ENCODE results near the gene MYO9B.
"Not testable (repeated sequence)": the region's sequence is repeated elsewhere in the genome, so short reads cannot be mapped to it uniquely, and the experiment has no call there.

Gene MYO9B

DNA sequence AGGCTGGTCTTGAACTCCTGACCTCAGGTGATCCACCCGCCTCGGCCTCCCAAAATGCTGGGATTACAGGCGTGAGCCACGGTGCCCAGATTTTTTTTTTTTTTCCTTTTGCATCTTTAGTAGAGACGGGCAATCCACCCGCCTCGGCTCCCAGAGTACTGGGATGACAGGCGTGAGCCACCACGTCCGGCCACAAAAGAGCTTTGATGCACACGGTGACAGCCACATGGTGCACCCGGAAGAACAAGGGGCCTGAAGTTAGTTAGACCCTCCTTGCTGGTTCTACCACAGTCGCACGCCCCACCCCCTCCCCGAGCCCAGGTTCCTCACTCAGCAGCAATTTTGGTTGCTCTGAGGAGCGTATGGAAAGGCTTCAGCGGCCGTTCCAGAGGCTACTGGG lies 85.3 kb downstream of the MYO9B start:
- H3K4me2 ChIP-seq (ENCODE audit: low read depth, low read length, poor library complexity, severe bottlenecking): no peak overlapping the region
- H2AFZ ChIP-seq (ENCODE audit: low read depth, low read length, severe bottlenecking): no peak overlapping the region
- no peak overlapping the region for H3K9ac ChIP-seq (ENCODE audit: low read length)
- no peaks in the 10 kb centered on the region for H3K9me3 ChIP-seq (ENCODE audit: insufficient read depth, low read length)
- no peaks in the 10 kb centered on the region for H4K20me1 ChIP-seq (ENCODE audit: low read depth, low read length)
- no peak for TF ChIP-seq EZH2phosphoT487 (conservative IDR thresholded peaks at IDR 0.05; ENCODE audit: low read length)
- TF ChIP-seq CTCF (IDR thresholded peaks at IDR 0.05; ENCODE audit: insufficient read depth, low read length, poor library complexity, severe bottlenecking): no peak
- no peak overlapping the region for H3K27ac ChIP-seq (ENCODE audit: low read depth, low read length)
- H3K79me2 ChIP-seq (ENCODE audit: insufficient read depth, low read length): no peaks in the 10 kb centered on the region
- H3F3A ChIP-seq (ENCODE audit: insufficient read depth): no peaks in the 10 kb centered on the region
- no peak overlapping the region for H3K4me3 ChIP-seq (ENCODE audit: insufficient read depth, low read length, poor library complexity, severe bottlenecking)
- peaks cover 25% of the 10 kb centered on the region for H3K36me3 ChIP-seq (ENCODE audit: low read length)
- H3K9me2 ChIP-seq (replicated peaks; ENCODE audit: insufficient read depth, low read length): no peaks in the 10 kb centered on the region
- no peaks in the 10 kb centered on the region for H3K27me3 ChIP-seq (ENCODE audit: low read length)

GRCh38 chr19:17162131-17162530 lies 86.6 kb downstream of the MYO9B start:
- H3K79me2 ChIP-seq (ENCODE audit: insufficient read depth, low read length); H3F3A ChIP-seq (ENCODE audit: insufficient read depth); H3K27ac ChIP-seq (ENCODE audit: low read depth, low read length); H3K27me3 ChIP-seq (ENCODE audit: low read length); H3K9me2 ChIP-seq (replicated peaks; ENCODE audit: insufficient read depth, low read length); H3K4me3 ChIP-seq (ENCODE audit: insufficient read depth, low read length, poor library complexity, severe bottlenecking); H3K9me3 ChIP-seq (ENCODE audit: insufficient read depth, low read length); H3K9ac ChIP-seq (ENCODE audit: low read length); H3K4me2 ChIP-seq (ENCODE audit: low read depth, low read length, poor library complexity, severe bottlenecking); H2AFZ ChIP-seq (ENCODE audit: low read depth, low read length, severe bottlenecking); H4K20me1 ChIP-seq (ENCODE audit: low read depth, low read length): not testable (repeated sequence)
- peaks cover 28% of the 10 kb centered on the region for H3K36me3 ChIP-seq (ENCODE audit: low read length)

DNA sequence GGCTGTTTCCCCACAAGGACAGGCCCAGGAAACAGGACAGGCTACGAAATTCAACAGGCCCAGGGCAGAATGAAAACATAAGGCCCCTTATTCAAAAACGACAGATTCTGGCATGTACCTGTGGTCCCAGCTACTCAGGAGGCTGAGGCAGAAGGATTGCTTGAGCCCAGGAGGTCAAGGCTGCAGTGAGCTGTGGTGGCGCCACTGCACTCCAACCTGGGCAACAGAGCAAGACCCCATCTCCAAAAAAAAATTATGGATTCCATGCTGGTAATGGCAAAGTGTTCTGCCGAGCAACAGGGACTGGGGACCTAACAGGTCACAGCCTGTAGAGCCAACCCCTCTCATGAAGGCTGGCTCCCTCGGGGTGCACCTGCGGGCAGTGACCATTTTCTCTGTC lies 87.0 kb downstream of the MYO9B start:
- H3K4me2 ChIP-seq (ENCODE audit: low read depth, low read length, poor library complexity, severe bottlenecking): no peak overlapping the region
- no peaks in the 10 kb centered on the region for H3K27me3 ChIP-seq (ENCODE audit: low read length)
- no peak overlapping the region for H3K9ac ChIP-seq (ENCODE audit: low read length)
- H4K20me1 ChIP-seq (ENCODE audit: low read depth, low read length): no peaks in the 10 kb centered on the region
- no peaks in the 10 kb centered on the region for H3K9me2 ChIP-seq (replicated peaks; ENCODE audit: insufficient read depth, low read length)
- TF ChIP-seq CTCF (IDR thresholded peaks at IDR 0.05; ENCODE audit: insufficient read depth, low read length, poor library complexity, severe bottlenecking): no peak
- TF ChIP-seq EZH2phosphoT487 (conservative IDR thresholded peaks at IDR 0.05; ENCODE audit: low read length): no peak
- H3F3A ChIP-seq (ENCODE audit: insufficient read depth): no peaks in the 10 kb centered on the region
- H3K9me3 ChIP-seq (ENCODE audit: insufficient read depth, low read length): no peaks in the 10 kb centered on the region
- H3K27ac ChIP-seq (ENCODE audit: low read depth, low read length): no peak overlapping the region
- no peaks in the 10 kb centered on the region for H3K79me2 ChIP-seq (ENCODE audit: insufficient read depth, low read length)
- H3K36me3 ChIP-seq (ENCODE audit: low read length): peaks cover 28% of the 10 kb centered on the region
- H3K4me3 ChIP-seq (ENCODE audit: insufficient read depth, low read length, poor library complexity, severe bottlenecking): no peak overlapping the region
- no peak overlapping the region for H2AFZ ChIP-seq (ENCODE audit: low read depth, low read length, severe bottlenecking)

DNA sequence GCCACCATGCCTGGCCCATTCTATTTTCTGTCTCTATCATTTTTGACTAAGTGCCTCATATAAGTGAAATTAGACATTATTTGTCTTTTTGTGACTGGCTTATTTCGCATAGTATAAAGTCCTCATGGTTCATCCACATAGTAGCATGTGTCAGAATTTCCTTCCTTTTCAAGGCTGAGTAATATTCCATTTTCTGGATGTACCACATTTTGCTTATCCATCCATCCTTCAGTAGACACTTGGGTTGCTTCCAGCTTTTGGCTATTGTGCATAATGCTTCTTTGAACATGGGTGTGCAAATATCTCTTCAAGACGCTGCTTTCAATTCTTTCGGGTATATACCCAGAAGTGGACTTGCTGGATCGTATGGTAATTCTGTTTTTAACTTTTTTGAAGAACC lies 88.1 kb downstream of the MYO9B start:
- no peaks in the 10 kb centered on the region for H3F3A ChIP-seq (ENCODE audit: insufficient read depth)
- H3K9ac ChIP-seq (ENCODE audit: low read length): no peak overlapping the region
- H3K27ac ChIP-seq (ENCODE audit: low read depth, low read length): no peak overlapping the region
- H3K9me3 ChIP-seq (ENCODE audit: insufficient read depth, low read length): no peaks in the 10 kb centered on the region
- peaks cover 26% of the 10 kb centered on the region for H3K36me3 ChIP-seq (ENCODE audit: low read length)
- H2AFZ ChIP-seq (ENCODE audit: low read depth, low read length, severe bottlenecking): no peak overlapping the region
- H3K4me3 ChIP-seq (ENCODE audit: insufficient read depth, low read length, poor library complexity, severe bottlenecking): no peak overlapping the region
- H3K79me2 ChIP-seq (ENCODE audit: insufficient read depth, low read length): no peaks in the 10 kb centered on the region
- no peak overlapping the region for H3K4me2 ChIP-seq (ENCODE audit: low read depth, low read length, poor library complexity, severe bottlenecking)
- H3K9me2 ChIP-seq (replicated peaks; ENCODE audit: insufficient read depth, low read length): no peaks in the 10 kb centered on the region
- H4K20me1 ChIP-seq (ENCODE audit: low read depth, low read length): no peaks in the 10 kb centered on the region
- no peak for TF ChIP-seq CTCF (IDR thresholded peaks at IDR 0.05; ENCODE audit: insufficient read depth, low read length, poor library complexity, severe bottlenecking)
- no peak for TF ChIP-seq EZH2phosphoT487 (conservative IDR thresholded peaks at IDR 0.05; ENCODE audit: low read length)
- no peaks in the 10 kb centered on the region for H3K27me3 ChIP-seq (ENCODE audit: low read length)
